Osteoblast (primary cell): Measurements from ENCODE around the gene SYCP1. TPM values are rescaled to one million over a fixed set of nuclear protein-coding genes. Genes with fewer than 3 reads are reported as not detected.

Source experiments
- DNase-seq: peaks from one replicate; pipeline ENCODE4 v3.0.0; 2011; ENCODE audit warnings: low spot score, mixed read lengths; ENCODE audit not compliant: insufficient read length; ENCODE audit errors: missing footprints
- H2AFZ ChIP-seq: 2 replicates; pipeline ENCODE4 v1.6.0; 2011; ENCODE audit warnings: mild to moderate bottlenecking, low read length
- H3K27ac ChIP-seq: 2 replicates; pipeline ENCODE4 v1.5.1; 2011; ENCODE audit warnings: mild to moderate bottlenecking, low read depth, low read length, moderate library complexity
- H3K27me3 ChIP-seq: 2 replicates; pipeline ENCODE4 v1.6.0; 2012; ENCODE audit warnings: mild to moderate bottlenecking, control low read depth, inconsistent platforms, low read length, moderate library complexity; ENCODE audit not compliant: insufficient read depth
- H3K36me3 ChIP-seq: 2 replicates; pipeline ENCODE4 v1.5.1; 2011; ENCODE audit warnings: mild to moderate bottlenecking, low read length, control low read depth, moderate library complexity; ENCODE audit not compliant: insufficient read depth
- H3K4me1 ChIP-seq: 2 replicates; pipeline ENCODE4 v1.5.1; 2011; ENCODE audit warnings: mild to moderate bottlenecking, low read length, control low read depth, moderate library complexity; ENCODE audit not compliant: insufficient read depth
- H3K4me2 ChIP-seq: 2 replicates; pipeline ENCODE4 v1.6.0; 2011; ENCODE audit warnings: mild to moderate bottlenecking, low read length; ENCODE audit not compliant: insufficient read depth
- H3K4me3 ChIP-seq: fragments of 200-600 bp; sonication (generic); 3 replicates; pipeline ENCODE4 v1.5.1; 2012; ENCODE audit warnings: mild to moderate bottlenecking, low read length, inconsistent platforms; ENCODE audit not compliant: insufficient read depth
- H3K79me2 ChIP-seq: 2 replicates; pipeline ENCODE4 v1.6.0; 2012; ENCODE audit warnings: mild to moderate bottlenecking, low read length, control low read depth, inconsistent platforms; ENCODE audit not compliant: insufficient read depth
- H3K9me3 ChIP-seq: 2 replicates; pipeline ENCODE4 v1.5.1; 2011; ENCODE audit warnings: low read depth, low read length, control low read depth
- H4K20me1 ChIP-seq: 2 replicates; pipeline ENCODE4 v1.6.0; 2012; ENCODE audit warnings: mild to moderate bottlenecking, low read length, control low read depth; ENCODE audit not compliant: insufficient read depth
- CTCF ChIP-seq: IDR thresholded peaks from 2 replicates; pipeline ENCODE4 v1.5.1; 2011; ENCODE audit warnings: mild to moderate bottlenecking, low read depth, low read length, moderate library complexity; ENCODE audit errors: extremely low read depth
- total RNA-seq: library from RNA; depleted of rRNA; stranded (reverse); fragments of >200 nt; gene quantifications from 2 replicates; pipeline ENCODE4 v1.2.3, GENCODE V29; 2012

Gene SYCP1
- total RNA-seq, 1 donor, result not detected

GRCh38 chr1:115029526-115029925, 174.9 kb downstream of the SYCP1 start, which contains the start of gene TSHB:
TSHB (plus strand) TSS chr1:115029826; CDS start chr1:115033363, 3,537 bp downstream.
- H3K36me3 ChIP-seq, result no peaks in the 10 kb centered on the region
- no peak for DNase-seq
- H2AFZ ChIP-seq, result no peak within 1 kb of the TSS
- H3K27me3 ChIP-seq, result peaks cover 7% of the 10 kb centered on the region
- H3K79me2 ChIP-seq, result no peaks in the 10 kb centered on the region
- no peak within 1 kb of the TSS for H3K27ac ChIP-seq
- no peaks in the 10 kb centered on the region for H4K20me1 ChIP-seq
- H3K4me3 ChIP-seq, result no peak within 1 kb of the TSS
- H3K4me1 ChIP-seq, result no peaks in the 10 kb centered on the region
- no peaks in the 10 kb centered on the region for H3K9me3 ChIP-seq
- H3K4me2 ChIP-seq, result no peak within 1 kb of the TSS
- TF ChIP-seq CTCF, result no peak

GRCh38 chr1:115031595-115031994, 176.9 kb downstream of the SYCP1 start:
- Histone ChIP-seq H3K27me3 (peaks cover 17% of the 10 kb centered on the region), H3K9me3 (no peaks in the 10 kb centered on the region), H4K20me1 (no peaks in the 10 kb centered on the region), H3K36me3 (no peaks in the 10 kb centered on the region), H3K27ac (no peak overlapping the region), H3K4me2 (no peak overlapping the region), H3K4me3 (no peak overlapping the region), H2AFZ (no peak overlapping the region), H3K4me1 (no peaks in the 10 kb centered on the region), H3K79me2 (no peaks in the 10 kb centered on the region)
- DNase-seq, result no peak
- TF ChIP-seq CTCF, result no peak

- Histone ChIP-seq H4K20me1 (no peaks in the 10 kb centered on the region), H3K36me3 (no peaks in the 10 kb centered on the region), H3K79me2 (no peaks in the 10 kb centered on the region), H3K27me3 (peaks cover 30% of the 10 kb centered on the region), H2AFZ (no peak overlapping the region), H3K4me2 (no peak overlapping the region), H3K4me1 (no peaks in the 10 kb centered on the region), H3K9me3 (no peaks in the 10 kb centered on the region), H3K4me3 (no peak overlapping the region), H3K27ac (no peak overlapping the region)
- no peak for DNase-seq
- TF ChIP-seq CTCF, result no peak
Measured at GRCh38 chr1:115035652-115036051, 181.0 kb downstream of the SYCP1 start.

GRCh38 chr1:115036814-115037507, 182.3 kb downstream of the SYCP1 start:
- no peak overlapping the region for H3K4me2 ChIP-seq
- no peak for DNase-seq
- no peaks in the 10 kb centered on the region for H3K79me2 ChIP-seq
- no peak overlapping the region for H3K27ac ChIP-seq
- H3K9me3 ChIP-seq, result no peaks in the 10 kb centered on the region
- H4K20me1 ChIP-seq, result no peaks in the 10 kb centered on the region
- no peaks in the 10 kb centered on the region for H3K36me3 ChIP-seq
- no peak overlapping the region for H3K4me3 ChIP-seq
- H3K4me1 ChIP-seq, result no peaks in the 10 kb centered on the region
- H2AFZ ChIP-seq, result no peak overlapping the region
- no peak for TF ChIP-seq CTCF
- H3K27me3 ChIP-seq, result peaks cover 30% of the 10 kb centered on the region
